Hippocampal formation (tissue), 2 donors: ENCODE measurements around the gene YJU2.

Experiments
- DNase-seq, 2 donors: peaks; one replicate each; lab custom pipeline; 2025; lab: John Stamatoyannopoulos, UW

YJU2 gene

DNA sequence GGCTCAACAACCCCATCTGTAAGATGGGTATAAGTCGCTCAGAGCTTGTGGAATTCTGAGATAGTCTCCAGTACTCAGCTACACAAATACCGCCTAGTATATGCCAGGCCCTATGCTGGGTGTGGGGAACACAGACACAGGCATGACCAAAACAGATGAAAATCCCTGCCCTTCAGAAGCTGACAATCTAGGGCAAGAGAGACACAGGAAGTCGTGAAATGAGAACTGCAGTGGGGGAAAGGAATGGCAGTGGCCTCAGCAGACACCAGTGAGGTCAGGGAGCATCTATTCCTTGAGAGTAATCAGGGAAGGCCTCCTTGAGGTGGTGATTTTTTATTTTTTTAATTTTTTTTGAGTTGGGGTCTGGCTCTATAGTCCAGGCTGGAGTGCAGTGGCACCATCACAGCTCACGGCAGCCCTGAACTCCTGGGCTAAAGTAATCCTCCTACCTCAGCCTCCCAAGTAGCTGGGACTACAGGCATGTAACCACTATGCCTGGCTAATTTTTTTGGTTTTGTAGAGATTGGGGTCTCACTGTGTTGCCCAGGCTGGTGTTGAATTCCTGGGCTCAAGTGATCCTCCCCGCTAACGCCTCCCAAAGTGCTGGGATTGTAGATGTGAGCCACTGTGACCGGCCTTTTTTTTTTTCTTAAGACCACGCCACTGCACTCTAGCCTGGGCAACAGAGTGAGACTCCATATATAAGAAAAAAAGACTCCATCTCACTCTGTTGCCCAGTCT, 52.1 kb downstream of the YJU2 start:
- no peak for DNase-seq

DNA sequence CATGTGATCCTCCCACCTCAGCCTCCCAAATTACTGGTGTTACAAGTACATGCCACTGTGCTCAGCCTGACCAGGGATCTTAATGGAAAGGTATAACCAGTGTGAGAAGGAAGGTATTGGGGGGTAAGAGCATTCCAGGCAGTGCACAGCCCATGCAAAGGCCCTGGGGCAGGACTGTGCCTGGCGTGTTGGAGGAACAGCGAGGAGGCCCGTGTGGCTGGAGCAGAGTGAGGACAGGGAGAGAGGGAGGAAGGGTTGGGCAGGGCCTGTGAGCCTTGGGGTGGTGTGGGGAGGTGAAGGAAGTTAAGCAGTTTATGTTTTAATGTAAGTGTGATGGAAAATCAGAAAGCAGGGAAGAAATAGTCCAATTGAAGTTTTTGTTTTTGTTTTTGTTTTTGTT, 53.7 kb downstream of the YJU2 start:
- no peak for DNase-seq

DNA sequence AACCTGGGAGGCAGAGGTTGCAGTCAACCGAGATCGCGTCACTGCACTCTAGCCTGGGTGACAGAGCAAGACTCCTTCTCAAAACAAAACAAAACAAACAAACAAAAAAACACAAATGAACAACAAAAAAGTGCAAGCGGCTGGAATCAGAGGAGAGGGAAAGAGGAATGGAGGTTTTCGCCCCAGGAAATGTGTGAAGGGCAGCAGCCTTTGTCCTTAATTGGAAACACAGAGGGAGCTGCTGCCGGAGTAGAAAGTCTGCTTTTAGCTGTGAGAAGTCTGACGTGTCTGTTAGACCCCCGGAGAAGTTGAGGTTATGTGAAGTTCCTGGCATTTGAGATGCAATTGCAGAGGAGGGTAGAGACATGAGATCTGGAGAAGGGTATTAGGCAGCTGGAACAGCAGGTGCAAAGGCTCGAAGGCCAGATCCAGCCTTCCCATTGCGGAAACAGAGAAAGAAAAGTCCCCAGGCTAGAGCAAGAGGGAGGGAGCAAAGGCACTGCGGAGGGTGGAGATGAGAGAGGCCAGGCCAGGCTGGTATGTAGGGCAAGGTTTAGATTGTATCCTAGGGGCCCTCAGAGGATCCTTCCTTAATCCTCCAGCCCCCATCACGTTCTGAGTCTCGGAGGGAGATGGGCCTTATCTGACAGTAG, 54.8 kb downstream of the YJU2 start:
- DNase-seq, result no peak

DNA sequence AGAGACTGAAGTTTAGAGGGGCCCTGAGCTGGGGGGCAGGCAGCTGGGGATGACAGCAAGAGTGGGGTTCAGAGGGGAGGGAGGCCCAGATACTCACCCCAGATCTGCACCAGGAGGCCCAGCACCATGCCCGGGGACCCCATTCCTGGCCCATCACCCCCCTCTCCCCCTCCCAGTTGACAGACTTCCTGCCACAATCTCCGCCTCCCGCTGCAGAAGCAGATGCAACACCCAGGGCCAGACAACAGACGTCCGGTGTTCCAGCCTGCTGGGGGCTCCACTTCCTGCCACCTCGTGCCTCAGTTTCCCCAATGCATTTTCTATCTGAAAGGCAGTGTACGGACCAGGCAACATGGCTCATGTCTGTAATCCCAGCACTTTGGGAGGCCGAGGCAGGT, 55.4 kb downstream of the YJU2 start, which contains the start of gene TMIGD2:
TSS of gene TMIGD2 (minus strand) at position 147 of the 398 bp plus-strand sequence. CDS start at position 143, 4 bp downstream.
- DNase-seq, result no peak

DNA sequence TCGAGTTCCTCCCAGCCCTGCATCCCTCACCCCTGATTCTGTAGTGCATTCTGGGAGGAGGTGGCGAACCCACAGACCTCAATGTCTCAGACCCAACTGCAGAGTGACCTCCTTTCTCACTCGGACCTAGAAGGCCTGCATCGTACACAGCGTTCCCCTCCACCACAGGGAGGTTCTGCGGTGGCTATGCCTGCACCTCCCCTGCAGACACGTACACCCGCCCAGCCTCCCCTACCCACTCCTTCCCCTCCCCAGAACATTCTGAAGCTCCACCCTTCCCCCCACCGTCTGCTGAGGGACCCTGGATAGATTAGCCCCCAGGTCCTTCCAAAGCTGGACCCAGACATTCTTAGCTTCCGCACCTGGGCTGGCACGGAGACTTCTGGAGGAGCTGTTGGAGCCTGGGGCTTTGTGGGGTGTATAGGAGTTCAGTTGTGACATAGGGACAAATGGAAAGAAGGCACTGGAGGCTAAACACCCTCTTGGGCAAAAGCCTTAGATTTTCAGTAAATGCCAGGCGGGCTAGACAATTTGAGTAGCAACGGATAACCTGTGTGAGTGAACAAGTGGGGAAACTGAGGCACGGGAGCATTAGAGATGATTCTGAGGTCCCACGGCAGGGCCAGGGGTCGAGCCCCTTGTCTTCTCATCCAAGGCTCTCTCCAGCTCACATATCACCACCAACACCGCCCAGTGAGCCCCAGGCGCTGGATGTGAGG, 57.1 kb downstream of the YJU2 start:
- no peak for DNase-seq

DNA sequence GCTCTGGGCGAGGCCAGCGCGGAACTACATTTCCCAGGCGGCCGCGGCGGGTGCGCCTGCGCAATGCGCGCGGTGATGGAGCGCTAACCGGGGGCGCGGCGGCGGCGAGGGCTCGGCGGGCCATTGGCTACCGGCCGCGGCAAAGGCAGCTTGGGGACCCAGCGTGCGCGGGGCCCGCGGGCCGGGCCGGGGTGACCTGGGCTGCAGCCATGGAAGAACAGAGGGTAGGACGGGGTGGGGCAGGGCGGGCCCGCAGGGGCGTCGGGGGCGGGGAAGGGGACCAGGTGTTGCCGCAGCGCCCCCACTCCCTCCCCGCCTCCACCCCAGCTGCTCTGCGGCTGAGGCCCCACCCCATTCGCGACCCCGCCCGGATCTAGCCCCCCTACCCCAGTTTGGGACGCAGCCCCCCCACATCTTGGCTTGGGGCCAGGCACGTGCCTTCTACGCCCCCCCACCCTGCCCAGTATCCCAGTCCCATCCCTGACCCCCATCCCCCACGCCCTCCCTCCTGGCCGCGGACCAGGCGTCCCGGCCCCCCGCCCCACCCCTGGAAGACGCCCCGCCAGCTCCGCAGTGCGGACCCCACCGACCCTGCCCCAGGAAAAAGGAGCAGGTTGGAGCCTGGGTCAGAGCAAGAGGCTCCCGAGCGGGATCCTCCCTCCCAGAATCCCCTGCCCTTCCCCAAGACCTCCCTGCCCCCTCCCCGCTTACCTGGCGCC, 57.8 kb downstream of the YJU2 start, which contains the start of gene FSD1:
TSS of gene FSD1 (plus strand) at position 61 of the 719 bp plus-strand sequence. CDS start at position 210, 149 bp downstream.
- DNase-seq, result peak in 1 of 2 donors; percentile 40

DNA sequence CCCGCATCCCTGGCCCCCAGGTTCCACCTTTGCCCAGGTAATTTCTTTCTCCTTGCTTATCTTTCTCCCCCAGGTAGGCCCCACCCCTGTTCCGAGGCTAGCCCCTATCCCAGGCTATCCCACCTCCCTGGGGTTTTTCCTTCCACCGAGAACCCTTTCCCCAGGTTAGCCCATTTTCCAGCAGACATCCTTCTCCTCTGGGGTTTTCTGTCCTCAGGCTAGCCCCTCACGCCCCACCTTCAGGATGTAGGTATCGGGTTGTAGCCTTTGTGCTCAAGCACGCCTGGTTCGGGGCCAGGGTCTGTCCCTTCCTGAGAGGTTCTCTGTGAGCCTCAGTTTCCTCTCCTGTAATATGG, 58.4 kb downstream of the YJU2 start:
- DNase-seq, result no peak

DNA sequence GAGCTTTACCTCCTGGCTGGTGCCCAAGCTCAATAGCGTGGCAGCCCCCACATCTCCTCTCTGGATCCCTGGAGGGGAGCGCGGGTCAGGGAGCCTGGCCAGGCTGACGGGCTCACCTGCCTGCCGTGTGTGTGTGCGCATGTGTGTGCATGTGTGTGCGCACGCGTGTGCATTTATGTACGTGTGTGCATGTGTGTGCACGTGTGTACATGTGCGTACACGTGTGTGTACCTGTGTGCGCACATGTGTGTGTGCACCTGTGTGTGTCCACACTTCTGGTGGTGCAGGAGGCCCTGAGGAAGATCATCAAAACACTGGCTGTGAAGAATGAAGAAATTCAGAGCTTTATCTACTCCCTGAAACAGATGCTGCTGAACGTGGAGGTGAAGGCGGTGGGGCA, 58.8 kb downstream of the YJU2 start:
- DNase-seq, result no peak

DNA sequence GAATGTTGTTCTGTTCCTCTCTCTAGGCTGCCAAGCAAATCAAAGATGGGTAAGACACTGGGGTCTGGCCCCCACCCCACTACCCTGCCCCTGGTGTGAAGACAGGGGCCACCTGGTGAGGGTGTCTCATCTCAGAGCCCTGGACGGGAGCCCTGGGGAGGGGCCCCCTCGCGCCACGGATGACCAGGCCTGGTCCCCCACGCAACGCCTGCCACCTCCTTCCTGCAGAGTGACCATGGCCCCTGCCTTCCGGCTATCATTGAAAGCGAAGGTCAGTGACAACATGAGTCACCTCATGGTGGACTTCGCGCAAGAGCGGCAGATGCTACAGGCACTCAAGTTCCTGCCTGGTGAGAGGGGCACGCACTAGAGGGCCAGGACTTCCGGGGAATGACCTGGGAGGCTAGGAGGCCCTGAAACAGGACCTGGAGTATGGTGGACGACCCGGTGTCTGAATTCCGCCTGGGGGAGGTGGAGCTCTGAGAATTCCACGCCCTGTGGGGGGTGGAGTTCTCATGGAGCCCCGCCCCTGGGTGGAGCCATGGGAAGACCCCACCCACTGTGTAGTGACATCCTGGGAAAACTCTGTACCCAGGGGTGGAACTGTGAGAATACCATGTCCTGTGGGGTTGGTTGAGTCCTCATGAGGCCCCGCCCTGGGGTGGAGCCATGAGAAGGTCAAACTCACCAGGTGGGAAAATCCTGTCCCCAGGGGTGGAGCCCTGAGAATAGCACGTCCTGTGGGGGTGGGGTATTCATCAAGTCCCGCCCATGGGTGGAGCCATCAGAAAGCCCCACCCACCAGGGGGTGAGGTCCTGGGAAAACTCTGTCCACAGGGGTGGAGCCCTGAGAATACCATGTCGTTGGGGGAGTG, 63.6 kb downstream of the YJU2 start:
- DNase-seq, result no peak

DNA sequence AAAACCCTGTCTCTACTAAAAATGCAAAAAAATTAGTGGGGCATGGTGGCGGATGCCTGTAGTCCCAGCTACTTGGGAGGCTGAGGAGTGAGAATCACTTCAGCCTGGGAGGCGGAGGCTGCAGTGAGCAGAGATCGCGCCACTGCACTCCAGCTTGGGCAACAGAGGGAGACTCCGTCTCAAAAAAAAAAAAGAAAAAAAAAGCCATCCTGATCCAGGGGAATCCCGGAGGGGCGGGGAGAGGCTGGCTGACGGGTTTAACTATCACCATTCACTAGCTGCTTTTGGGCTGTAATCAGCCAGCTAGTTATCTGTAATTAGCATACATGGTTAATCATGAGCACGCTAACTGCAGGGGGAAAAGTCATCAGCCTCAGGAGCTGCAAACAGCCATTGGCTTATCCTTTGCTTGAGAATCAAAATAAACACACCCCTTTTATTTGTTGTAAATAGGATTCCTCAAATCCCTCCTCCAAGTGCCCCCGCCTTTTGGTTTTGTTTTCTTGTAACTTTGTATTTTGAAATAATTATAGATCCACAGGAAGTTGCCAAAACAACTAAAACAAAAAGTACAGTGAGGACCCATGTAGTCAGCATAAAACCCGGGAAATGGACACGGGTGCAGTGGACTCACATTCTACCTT, 67.1 kb downstream of the YJU2 start:
- no peak for DNase-seq

DNA sequence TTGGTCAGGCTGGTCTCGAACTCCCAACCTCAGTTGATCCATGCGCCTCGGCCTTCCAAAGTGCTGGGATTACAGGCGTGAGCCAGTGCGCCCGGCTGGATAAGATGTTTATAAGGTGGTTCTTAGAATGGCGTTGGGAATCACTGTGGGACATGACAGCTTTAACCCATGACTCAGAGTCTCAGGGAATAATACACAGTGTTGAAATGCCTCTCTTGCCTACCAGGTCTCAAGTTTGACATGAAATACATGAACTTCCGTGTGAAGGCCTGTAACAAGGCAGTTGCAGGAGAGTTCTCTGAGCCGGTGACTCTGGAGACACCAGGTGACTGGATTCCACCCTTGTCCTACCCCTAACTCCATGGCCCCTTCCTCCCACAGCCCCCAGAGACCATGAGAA, 70.1 kb downstream of the YJU2 start:
- no peak for DNase-seq

DNA sequence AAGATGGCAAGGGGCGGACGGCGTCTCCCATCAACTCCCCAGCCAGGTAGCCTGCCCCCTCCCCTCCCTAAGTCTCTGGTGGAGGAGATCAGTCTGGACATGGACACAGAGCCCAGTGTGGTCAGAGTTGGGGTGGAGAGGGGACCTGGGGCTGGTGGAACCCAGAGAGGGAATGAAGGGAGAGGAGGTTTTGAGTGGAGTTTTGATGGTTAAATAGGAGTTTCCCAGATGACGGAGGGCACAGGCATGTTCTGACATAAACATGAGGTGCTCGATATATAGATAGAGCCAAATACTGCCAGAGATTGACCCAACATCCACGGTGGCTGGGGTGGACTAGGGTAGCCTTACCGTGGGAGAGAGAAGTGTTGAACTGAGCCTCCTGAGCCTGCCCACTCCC, 71.6 kb downstream of the YJU2 start:
- DNase-seq, result no peak
